WTC11 (cell line): ENCODE data around the gene CLEC17A. TPM values are rescaled to one million over a fixed set of nuclear protein-coding genes. Genes with fewer than 3 reads are reported as not detected.

ENCODE experiments used
- MYBL2 ChIP-seq: sonication (generic); formaldehyde crosslinking; IDR thresholded peaks from 2 replicates; pipeline ENCODE4 v1.8.1; 2023; ENCODE audit warnings: mild to moderate bottlenecking, moderate library complexity, missing genetic modification reagents
- NFATC4 ChIP-seq: fragments of 250-450 bp; sonication (Bioruptor Pico); IDR thresholded peaks from 2 replicates; pipeline ENCODE4 v1.9.0; 2021; ENCODE audit warnings: mild to moderate bottlenecking
- NFE2L1 ChIP-seq: sonication (generic); formaldehyde crosslinking; IDR thresholded peaks from 2 replicates; pipeline ENCODE4 v1.8.1; 2023; ENCODE audit warnings: missing genetic modification reagents
- ZNF416 ChIP-seq: fragments of 250-450 bp; sonication (Bioruptor Pico); IDR thresholded peaks from 2 replicates; pipeline ENCODE4 v1.9.0; 2021; ENCODE audit warnings: mild to moderate bottlenecking, inconsistent platforms
- total RNA-seq: library from RNA; stranded (reverse); gene quantifications from 3 replicates; pipeline ENCODE4 v1.2.3, GENCODE V29; 2021
- TF ChIP-seq, protein P1 (sequence below): fragments of 250-450 bp; sonication (Bioruptor Pico); IDR thresholded peaks from 2 replicates; pipeline ENCODE4 v1.9.0; 2021; ENCODE audit warnings: mild to moderate bottlenecking

Gene CLEC17A
- total RNA-seq, 1 experiment from 2014 or later, result not detected

DNA sequence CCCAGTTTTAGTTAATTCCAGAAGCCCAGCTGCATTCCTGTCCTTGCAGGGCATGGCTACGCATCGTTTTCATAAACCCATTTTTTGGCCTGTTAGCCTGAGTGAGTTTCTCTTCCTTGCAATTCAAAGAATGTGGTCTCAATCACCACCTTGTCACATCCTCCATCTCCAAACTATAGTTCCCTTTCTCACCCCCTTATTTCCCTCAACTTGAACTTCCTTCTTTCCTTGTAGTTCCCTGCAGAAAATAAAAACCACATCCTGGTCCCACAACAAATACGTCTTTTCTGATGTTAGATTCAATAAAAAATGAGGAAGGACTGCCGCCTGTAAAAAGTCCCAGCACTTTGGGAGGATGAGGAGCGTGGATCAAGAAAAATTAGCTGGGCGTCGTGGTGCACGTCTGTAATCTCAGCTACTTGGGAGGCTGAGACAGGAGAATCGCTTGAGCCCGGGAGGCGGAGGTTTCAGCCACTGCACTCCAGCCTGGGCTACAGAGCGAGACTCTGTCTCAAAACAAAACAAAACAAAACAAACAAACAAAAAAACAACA, 78.6 kb downstream of the CLEC17A start (continued):
- TF ChIP-seq, protein P1, sequence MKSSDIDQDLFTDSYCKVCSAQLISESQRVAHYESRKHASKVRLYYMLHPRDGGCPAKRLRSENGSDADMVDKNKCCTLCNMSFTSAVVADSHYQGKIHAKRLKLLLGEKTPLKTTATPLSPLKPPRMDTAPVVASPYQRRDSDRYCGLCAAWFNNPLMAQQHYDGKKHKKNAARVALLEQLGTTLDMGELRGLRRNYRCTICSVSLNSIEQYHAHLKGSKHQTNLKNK (CRISPR knock-in tag), result no peak
- TF ChIP-seq MYBL2 (CRISPR knock-in tag) (no peak), NFE2L1 (no peak), NFATC4 (no peak), ZNF416 (CRISPR knock-in tag) (no peak)

Other genes with a start within 250 kb of the CLEC17A start
- 3.2 to 4.0 TPM (median 3.9 TPM) in 3 replicates for gene ADGRE5, start 201.6 kb upstream of the CLEC17A start, total RNA-seq
- gene DDX39A, start 163.7 kb upstream of the CLEC17A start, total RNA-seq, result 103 to 136 TPM (median 105 TPM) in 3 replicates
- 170 to 197 TPM (median 187 TPM) in 3 replicates for gene PKN1, start 149.8 kb upstream of the CLEC17A start, total RNA-seq
- 0.68 to 1.2 TPM (median 0.87 TPM) in 3 replicates for gene PTGER1, start 107.7 kb upstream of the CLEC17A start, total RNA-seq
- gene GIPC1, start 87.0 kb upstream of the CLEC17A start, total RNA-seq, result 70.7 to 76.5 TPM (median 75.0 TPM) in 3 replicates
- 54.5 to 88.7 TPM (median 81.9 TPM) in 3 replicates for gene DNAJB1, start 64.7 kb upstream of the CLEC17A start, total RNA-seq
- gene TECR, start 53.5 kb upstream of the CLEC17A start, total RNA-seq, result 161 to 198 TPM (median 197 TPM) in 3 replicates
- gene NDUFB7, start 11.0 kb upstream of the CLEC17A start, total RNA-seq, result 240 to 255 TPM (median 254 TPM) in 3 replicates
- not detected in 3 replicates for gene ADGRE3, start 91.8 kb downstream of the CLEC17A start, total RNA-seq
- 13.5 to 16.2 TPM (median 14.8 TPM) in 3 replicates for gene ZNF333, start 107.0 kb downstream of the CLEC17A start, total RNA-seq
- 3.0 to 4.0 TPM (median 3.2 TPM) in 3 replicates for gene ADGRE2, start 195.5 kb downstream of the CLEC17A start, total RNA-seq